ENCODE measurements around the gene TSPAN11.

DNA sequence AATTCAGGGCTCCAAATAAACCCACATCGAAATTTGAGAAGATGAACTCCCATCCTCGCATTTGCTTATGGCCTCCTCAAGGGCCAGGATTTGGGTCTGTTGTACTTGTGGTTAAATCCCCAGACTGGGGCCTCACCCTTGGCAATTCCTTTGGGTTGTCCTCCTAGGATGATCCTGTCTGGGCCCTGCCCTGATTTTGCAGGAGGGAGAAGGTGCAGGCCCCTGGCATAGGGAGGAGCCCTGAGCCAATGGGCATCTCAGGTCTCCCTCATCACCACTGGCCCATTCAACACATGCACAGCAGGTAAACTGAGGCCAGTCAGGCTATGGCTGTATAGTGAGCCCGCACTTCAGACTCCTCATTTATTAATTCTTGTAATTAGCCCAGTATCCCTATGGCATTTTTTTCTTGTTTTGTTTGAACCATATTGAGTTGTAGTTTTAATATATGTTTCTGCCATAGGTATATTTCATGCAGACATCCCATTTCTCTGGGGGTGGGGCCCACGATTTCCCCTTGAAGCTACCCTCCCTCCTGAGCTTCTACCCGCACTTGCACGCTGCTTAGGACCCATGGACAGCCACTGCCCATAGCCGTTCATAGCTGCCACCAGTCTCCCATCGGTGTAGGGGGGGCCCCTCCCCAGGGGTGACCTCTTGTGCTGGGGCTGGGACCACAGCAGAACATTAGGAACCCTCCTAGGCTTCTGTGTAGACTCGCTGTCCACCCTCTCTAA is 80.0 kb downstream of the TSPAN11 start:
- TF ChIP-seq EZH2 (IDR thresholded peaks at IDR 0.05; ENCODE audit: low read depth, unreplicated experiment): no peak
- TF ChIP-seq, protein P1, sequence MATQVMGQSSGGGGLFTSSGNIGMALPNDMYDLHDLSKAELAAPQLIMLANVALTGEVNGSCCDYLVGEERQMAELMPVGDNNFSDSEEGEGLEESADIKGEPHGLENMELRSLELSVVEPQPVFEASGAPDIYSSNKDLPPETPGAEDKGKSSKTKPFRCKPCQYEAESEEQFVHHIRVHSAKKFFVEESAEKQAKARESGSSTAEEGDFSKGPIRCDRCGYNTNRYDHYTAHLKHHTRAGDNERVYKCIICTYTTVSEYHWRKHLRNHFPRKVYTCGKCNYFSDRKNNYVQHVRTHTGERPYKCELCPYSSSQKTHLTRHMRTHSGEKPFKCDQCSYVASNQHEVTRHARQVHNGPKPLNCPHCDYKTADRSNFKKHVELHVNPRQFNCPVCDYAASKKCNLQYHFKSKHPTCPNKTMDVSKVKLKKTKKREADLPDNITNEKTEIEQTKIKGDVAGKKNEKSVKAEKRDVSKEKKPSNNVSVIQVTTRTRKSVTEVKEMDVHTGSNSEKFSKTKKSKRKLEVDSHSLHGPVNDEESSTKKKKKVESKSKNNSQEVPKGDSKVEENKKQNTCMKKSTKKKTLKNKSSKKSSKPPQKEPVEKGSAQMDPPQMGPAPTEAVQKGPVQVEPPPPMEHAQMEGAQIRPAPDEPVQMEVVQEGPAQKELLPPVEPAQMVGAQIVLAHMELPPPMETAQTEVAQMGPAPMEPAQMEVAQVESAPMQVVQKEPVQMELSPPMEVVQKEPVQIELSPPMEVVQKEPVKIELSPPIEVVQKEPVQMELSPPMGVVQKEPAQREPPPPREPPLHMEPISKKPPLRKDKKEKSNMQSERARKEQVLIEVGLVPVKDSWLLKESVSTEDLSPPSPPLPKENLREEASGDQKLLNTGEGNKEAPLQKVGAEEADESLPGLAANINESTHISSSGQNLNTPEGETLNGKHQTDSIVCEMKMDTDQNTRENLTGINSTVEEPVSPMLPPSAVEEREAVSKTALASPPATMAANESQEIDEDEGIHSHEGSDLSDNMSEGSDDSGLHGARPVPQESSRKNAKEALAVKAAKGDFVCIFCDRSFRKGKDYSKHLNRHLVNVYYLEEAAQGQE (IDR thresholded peaks at IDR 0.05; ENCODE audit: unreplicated experiment): no peak
- no peak for TF ChIP-seq CTCF (conservative IDR thresholded peaks at IDR 0.05; ENCODE audit: low read depth in 2 of 2)
- TF ChIP-seq ZNF331 (CRISPR knock-in tag; IDR thresholded peaks at IDR 0.05; ENCODE audit: low read depth): no peak
- no peak for TF ChIP-seq POLR2AphosphoS5 (IDR thresholded peaks at IDR 0.05; ENCODE audit: low read depth)
- TF ChIP-seq EZH2phosphoT487 (IDR thresholded peaks at IDR 0.05; ENCODE audit: unreplicated experiment): no peak
- TF ChIP-seq, protein P2, sequence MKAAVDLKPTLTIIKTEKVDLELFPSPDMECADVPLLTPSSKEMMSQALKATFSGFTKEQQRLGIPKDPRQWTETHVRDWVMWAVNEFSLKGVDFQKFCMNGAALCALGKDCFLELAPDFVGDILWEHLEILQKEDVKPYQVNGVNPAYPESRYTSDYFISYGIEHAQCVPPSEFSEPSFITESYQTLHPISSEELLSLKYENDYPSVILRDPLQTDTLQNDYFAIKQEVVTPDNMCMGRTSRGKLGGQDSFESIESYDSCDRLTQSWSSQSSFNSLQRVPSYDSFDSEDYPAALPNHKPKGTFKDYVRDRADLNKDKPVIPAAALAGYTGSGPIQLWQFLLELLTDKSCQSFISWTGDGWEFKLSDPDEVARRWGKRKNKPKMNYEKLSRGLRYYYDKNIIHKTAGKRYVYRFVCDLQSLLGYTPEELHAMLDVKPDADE (IDR thresholded peaks at IDR 0.05): no peak
- no peak for TF ChIP-seq JUNB (IDR thresholded peaks at IDR 0.05; ENCODE audit: unreplicated experiment)
- TF ChIP-seq ZNF462 (CRISPR knock-in tag; IDR thresholded peaks at IDR 0.05): no peak
- no peak for TF ChIP-seq CREB1 (CRISPR knock-in tag; IDR thresholded peaks at IDR 0.05; ENCODE audit: low read depth)

Data from GM23338 (cell line).